Measurements from ENCODE around the gene MAP2K1. TPM values are rescaled to one million over a fixed set of nuclear protein-coding genes. Genes with fewer than 3 reads are reported as not detected.
"Not testable (repeated sequence)": the region's sequence is repeated elsewhere in the genome, so short reads cannot be mapped to it uniquely, and the experiment has no call there.

Gene MAP2K1
- polyA plus RNA-seq, 1 of the 3 experiments (the other 2 are of a cell fraction) = 21.8 TPM

- H3K27me3 ChIP-seq (ENCODE audit: insufficient read depth); H3K9me3 ChIP-seq; H2AFZ ChIP-seq (ENCODE audit: low read depth); DNase-seq; H3K9ac ChIP-seq; H3K4me3 ChIP-seq (ENCODE audit: low read depth in 2 of 2, low read length in 1 of 2); H3K4me2 ChIP-seq; H3K9me2 ChIP-seq: not testable (repeated sequence)
- Histone ChIP-seq H3K79me2 (ENCODE audit: insufficient read depth) (peaks cover 67% of the 10 kb centered on the region), H4K20me1 (ENCODE audit: insufficient read depth) (peaks cover 63% of the 10 kb centered on the region), H3K27ac (ENCODE audit: low read depth in 2 of 2, low read length in 1 of 2) (peak overlapping the region in 1 of 2 experiments; percentile 96; a peak in 1 of 4 replicates), H3K36me3 (replicated peaks in 1 of 2; ENCODE audit: control insufficient read depth in 1 of 2, insufficient read depth in 2 of 2, low read length in 1 of 2) (peaks cover 57 to 58% of the 10 kb centered on the region in 2 experiments), H3F3A (replicated peaks; ENCODE audit: insufficient read depth) (peaks cover 53% of the 10 kb centered on the region), H3K4me1 (ENCODE audit: control insufficient read depth in 1 of 2, insufficient read depth in 2 of 2, low read depth in 1 of 2, low read length in 1 of 2) (peaks cover 0 to 19% of the 10 kb centered on the region in 2 experiments; a peak in 2 of 4 replicates)
- CTCF ChIA-PET = interaction anchor here (5.7 kb wide), 1 partner anchor 114 kb away, joined by 51 read pairs; the partner anchor contains the start of gene MAP2K1
- POLR2A ChIA-PET = interaction anchor here (1.0 kb wide), 1 partner anchor 143 kb away, joined by 4 read pairs; no protein-coding TSS in a partner anchor
- WGBS (ENCODE audit: low lambda C conversion rate) = 83% methylated on average over 7 of the region's 7 CpGs
These were observed 113.6 kb downstream of the MAP2K1 start for GRCh38 chr15:66500346-66500745.

DNA sequence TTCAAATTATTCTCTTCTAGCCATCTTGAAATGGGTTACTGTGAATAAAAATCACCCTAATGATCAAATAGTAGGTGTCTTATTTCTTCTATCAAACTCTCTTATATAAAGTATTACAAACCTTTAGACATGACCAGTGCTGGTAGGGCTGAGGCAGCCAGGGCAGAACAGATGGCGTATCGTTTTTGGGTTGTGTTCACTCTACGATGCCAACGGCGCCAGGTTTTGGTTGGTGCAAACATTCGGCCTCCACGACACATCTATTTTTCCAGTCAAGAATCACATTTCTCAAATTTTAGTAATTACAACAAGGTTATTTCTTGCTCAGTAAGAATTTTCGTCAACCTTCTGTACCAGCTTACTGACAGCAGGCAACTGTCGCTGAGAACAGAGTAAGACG lies 115.8 kb downstream of the MAP2K1 start:
- POLR2A ChIA-PET = no interaction called here
- Histone ChIP-seq H3K4me2 (peak overlapping the region; percentile 75), H3F3A (replicated peaks; ENCODE audit: insufficient read depth) (peaks cover 53% of the 10 kb centered on the region), H3K27ac (ENCODE audit: low read depth in 2 of 2, low read length in 1 of 2) (peak overlapping the region; percentile 22 to 96; a peak in 3 of 4 replicates), H3K9me2 (no peaks in the 10 kb centered on the region), H3K9ac (peak overlapping the region; percentile 96), H2AFZ (ENCODE audit: low read depth) (no peak overlapping the region), H4K20me1 (ENCODE audit: insufficient read depth) (peaks cover 63% of the 10 kb centered on the region), H3K27me3 (ENCODE audit: insufficient read depth) (no peaks in the 10 kb centered on the region), H3K4me3 (ENCODE audit: low read depth in 2 of 2, low read length in 1 of 2) (peak overlapping the region; percentile 79 to 98), H3K36me3 (replicated peaks in 1 of 2; ENCODE audit: control insufficient read depth in 1 of 2, insufficient read depth in 2 of 2, low read length in 1 of 2) (peaks cover 56 to 57% of the 10 kb centered on the region in 2 experiments), H3K9me3 (no peaks in the 10 kb centered on the region), H3K79me2 (ENCODE audit: insufficient read depth) (peaks cover 67% of the 10 kb centered on the region), H3K4me1 (ENCODE audit: control insufficient read depth in 1 of 2, insufficient read depth in 2 of 2, low read depth in 1 of 2, low read length in 1 of 2) (peaks cover 3 to 16% of the 10 kb centered on the region in 2 experiments; a peak in 3 of 4 replicates)
- no peak for DNase-seq
- WGBS (ENCODE audit: low lambda C conversion rate) = 35% methylated on average over 10 of the region's 10 CpGs
- CTCF ChIA-PET = no interaction called here
- TF ChIP-seq IRF3 (IDR thresholded peaks at IDR 0.05; ENCODE audit: low read depth, low read length) = no peak
- TF ChIP-seq GATA2 (CRISPR knock-in tag; IDR thresholded peaks at IDR 0.05) = no peak
- no peak for TF ChIP-seq TAF1 (IDR thresholded peaks at IDR 0.05; ENCODE audit: borderline replicate concordance, low read depth, low read length)
- no peak for TF ChIP-seq RXRA (IDR thresholded peaks at IDR 0.05; ENCODE audit: borderline replicate concordance, low read depth)

GRCh38 chr15:66503041-66503648 lies 116.4 kb downstream of the MAP2K1 start:
- peaks cover 52 to 56% of the 10 kb centered on the region in 2 experiments for H3K36me3 ChIP-seq (replicated peaks in 1 of 2; ENCODE audit: control insufficient read depth in 1 of 2, insufficient read depth in 2 of 2, low read length in 1 of 2)
- CTCF ChIA-PET = interaction anchor here (1.3 kb wide), 1 partner anchor 892 kb away, joined by 3 read pairs; the partner anchor contains the start of gene INTS14
- peak overlapping the region; percentile 16 to 96; a peak in 2 of 4 replicates for H3K27ac ChIP-seq (ENCODE audit: low read depth in 2 of 2, low read length in 1 of 2)
- peak overlapping the region; percentile 96 for H3K9ac ChIP-seq
- H3K79me2 ChIP-seq (ENCODE audit: insufficient read depth) = peaks cover 74% of the 10 kb centered on the region
- H3K9me3 ChIP-seq; H3K9me2 ChIP-seq; DNase-seq; POLR2A ChIA-PET; H2AFZ ChIP-seq (ENCODE audit: low read depth); H3K27me3 ChIP-seq (ENCODE audit: insufficient read depth): not testable (repeated sequence)
- 8% methylated on average over 13 of the region's 13 CpGs for WGBS (ENCODE audit: low lambda C conversion rate)
- H3K4me1 ChIP-seq (ENCODE audit: control insufficient read depth in 1 of 2, insufficient read depth in 2 of 2, low read depth in 1 of 2, low read length in 1 of 2) = peaks cover 9 to 12% of the 10 kb centered on the region in 2 experiments; a peak in 3 of 4 replicates
- H3F3A ChIP-seq (replicated peaks; ENCODE audit: insufficient read depth) = peaks cover 49% of the 10 kb centered on the region
- H3K4me3 ChIP-seq (ENCODE audit: low read depth in 2 of 2, low read length in 1 of 2) = peak overlapping the region; percentile 79 to 98
- peak overlapping the region; percentile 75 for H3K4me2 ChIP-seq
- H4K20me1 ChIP-seq (ENCODE audit: insufficient read depth) = peaks cover 59% of the 10 kb centered on the region

All from SK-N-SH (cell line).